K562 (cell line): ENCODE measurements around the gene DDAH2. TPM values are rescaled to one million over a fixed set of nuclear protein-coding genes. Genes with fewer than 3 reads are reported as not detected.

ENCODE experiments used
- ARHGAP35 ChIP-seq: fragments of 450-650 bp; IDR thresholded peaks from 2 replicates; pipeline ENCODE4 v1.6.1; 2018; ENCODE audit not compliant: partially characterized antibody
- CCNT2 ChIP-seq: IDR thresholded peaks from 2 replicates; pipeline ENCODE4 v1.6.1; 2011; ENCODE audit warnings: borderline replicate concordance, low read depth, mild to moderate bottlenecking, moderate library complexity, mixed read lengths, low read length; ENCODE audit not compliant: insufficient read length; ENCODE audit errors: extremely low read depth
- CREBBP ChIP-seq: IDR thresholded peaks from one replicate; pipeline ENCODE4 v1.6.1; 2012; ENCODE audit warnings: low read depth, mild to moderate bottlenecking, control low read depth, inconsistent platforms, low read length
- GABPB2 ChIP-seq: fragments of 250-450 bp; sonication (Bioruptor Pico); conservative IDR thresholded peaks from 2 replicates; pipeline ENCODE4 v1.5.1; 2021; ENCODE audit warnings: mild to moderate bottlenecking
- HDAC2 ChIP-seq: fragments of 450-650 bp; IDR thresholded peaks from 2 replicates; pipeline ENCODE4 v1.6.1; 2016; ENCODE audit warnings: mild to moderate bottlenecking
- HNRNPL ChIP-seq: fragments of 200-400 bp; formaldehyde crosslinking; IDR thresholded peaks from 2 replicates; pipeline ENCODE4 v1.6.1; 2017; ENCODE audit warnings: low read depth, mild to moderate bottlenecking, low read length
- MXI1 ChIP-seq: IDR thresholded peaks from 2 replicates; pipeline ENCODE4 v1.6.1; 2011; ENCODE audit warnings: low read depth, mild to moderate bottlenecking, improper control_type of control experiment, low read length
- NFE2 ChIP-seq: IDR thresholded peaks from 2 replicates; pipeline ENCODE4 v1.6.1; 2014; ENCODE audit warnings: antibody characterized with exemption, low read depth
- POLR2B ChIP-seq: fragments of 450-650 bp; IDR thresholded peaks from 2 replicates; pipeline ENCODE4 v1.6.1; 2018; ENCODE audit warnings: low read depth; ENCODE audit not compliant: partially characterized antibody
- THRAP3 ChIP-seq: fragments of 450-650 bp; IDR thresholded peaks from 2 replicates; pipeline ENCODE4 v1.6.1; 2016; ENCODE audit warnings: mild to moderate bottlenecking, inconsistent platforms, borderline replicate concordance
- ZFPM2 ChIP-seq: fragments of 250-450 bp; sonication (Bioruptor Pico); IDR thresholded peaks from 2 replicates; pipeline ENCODE4 v1.5.1; 2022; ENCODE audit warnings: mild to moderate bottlenecking
- ZNF165 ChIP-seq: fragments of 250-450 bp; sonication (Bioruptor Pico); IDR thresholded peaks from 2 replicates; pipeline ENCODE4 v1.4.0; 2020; ENCODE audit warnings: borderline replicate concordance
- ZNF785 ChIP-seq: fragments of 250-450 bp; sonication (Bioruptor Pico); IDR thresholded peaks from 2 replicates; pipeline ENCODE4 v1.4.0; 2020; ENCODE audit warnings: mild to moderate bottlenecking
- polyA plus RNA-seq, 8 experiments: library from polyadenylated mRNA; depleted of rRNA in 4 of 8; stranded (reverse) in 5 of 8; unstranded in 3 of 8; fragments of >200 nt; fragmentation: Nextera tagmentation in 2 of 8; fragmentation: Illumina TruSeq in 1 of 8; extraction: Ambion mirVana in 2 of 8; extraction: Trizol in 1 of 8; gene quantifications; 2 replicates each; pipeline versions ENCODE4 v1.2.1 to v1.2.3, GENCODE V29; 2011 to 2014; ENCODE audit warnings: inconsistent platforms in 1 of 8, missing spikeins in 1 of 8
- total RNA-seq, 7 experiments: library from RNA; depleted of rRNA in 6 of 7; stranded (reverse); fragments of >200 nt in 6 of 7; fragmentation: Illumina TruSeq in 2 of 7; extraction: Trizol in 2 of 7; gene quantifications; 2 replicates each; pipeline versions ENCODE4 v1.2.1 to v1.2.3, GENCODE V29; 2011 to 2021; ENCODE audit warnings: low replicate concordance in 1 of 7
- TF ChIP-seq, protein P1 (sequence below): fragments of 250-450 bp; sonication (Bioruptor Pico); IDR thresholded peaks from 2 replicates; pipeline ENCODE4 v1.8.0; 2022; ENCODE audit warnings: inconsistent platforms
- TF ChIP-seq, protein P2 (sequence below): sonication (generic); formaldehyde crosslinking; IDR thresholded peaks from 2 replicates; pipeline ENCODE4 v1.8.1; 2023; ENCODE audit warnings: mild to moderate bottlenecking, missing genetic modification reagents
- TF ChIP-seq, protein P3 (sequence below), 2 experiments: fragments of 450-650 bp in 1 of 2; IDR thresholded peaks; 2 replicates each; pipeline ENCODE4 v1.6.1; 2011 to 2017; ENCODE audit warnings: low read depth in 2 of 2, antibody characterized with exemption in 1 of 2, borderline replicate concordance in 1 of 2, low read length in 1 of 2, mild to moderate bottlenecking in 1 of 2, mixed read lengths in 1 of 2; ENCODE audit not compliant: control insufficient read depth in 1 of 2
- TF ChIP-seq, protein P4 (sequence below), 2 experiments: fragments of 200-800 bp in 1 of 2; sonication (Bioruptor generic) in 1 of 2; sonication (generic) in 1 of 2; formaldehyde crosslinking in 1 of 2; IDR thresholded peaks in 1 of 2; conservative IDR thresholded peaks in 1 of 2; 2 replicates each; pipeline versions ENCODE4 v1.5.0 to v1.6.1; 2016 to 2020; ENCODE audit warnings: missing compliant biosample characterization in 1 of 2, missing genetic modification characterization in 1 of 2, missing genetic modification reagents in 1 of 2

The DDAH2 gene
- total and polyA plus RNA-seq, 9 of the 15 experiments (the other 6 are each of a cell fraction or from before 2014, with no cell fraction given) = 1.8 to 45.4 (median 21.4) TPM

DNA sequence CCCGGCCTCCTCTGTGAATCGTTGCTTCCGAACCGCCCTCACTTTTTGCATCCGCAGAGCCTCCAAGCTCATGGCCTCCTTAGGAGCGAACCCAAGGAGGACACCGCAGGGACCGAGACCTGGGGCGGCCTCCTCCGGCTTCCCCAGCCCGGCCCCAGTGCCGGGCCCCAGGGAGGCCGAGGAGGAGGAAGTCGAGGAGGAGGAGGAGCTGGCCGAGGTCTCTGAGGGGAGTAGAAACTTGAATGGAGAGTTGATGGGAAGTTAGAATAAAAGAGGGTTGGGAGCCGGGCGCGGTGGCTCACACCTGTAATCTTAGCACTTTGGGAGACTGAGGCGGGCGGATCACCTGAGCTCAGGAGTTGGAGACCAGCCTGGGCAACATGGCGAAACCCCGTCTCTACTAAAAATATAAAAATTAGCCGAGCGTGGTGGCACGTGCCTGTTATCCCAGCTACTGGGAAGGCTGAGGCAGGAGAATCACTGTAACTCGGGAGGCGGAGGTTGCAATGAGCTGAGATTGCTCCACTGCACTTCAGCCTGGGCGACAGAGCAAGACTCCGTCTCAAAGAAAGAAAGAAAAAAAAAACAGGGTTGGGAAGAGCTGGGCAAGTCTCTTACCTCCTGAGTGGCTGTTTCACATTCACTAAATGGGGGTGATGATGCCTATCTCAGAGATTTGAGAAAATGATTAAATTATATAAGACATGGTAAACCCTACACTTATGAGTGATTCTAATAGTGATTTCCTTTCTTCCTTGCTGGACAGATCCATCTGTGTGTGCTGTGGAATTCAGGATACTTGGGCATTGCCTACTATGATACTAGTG, 11.5 kb upstream of the DDAH2 start (continued):
- TF ChIP-seq, protein P1, sequence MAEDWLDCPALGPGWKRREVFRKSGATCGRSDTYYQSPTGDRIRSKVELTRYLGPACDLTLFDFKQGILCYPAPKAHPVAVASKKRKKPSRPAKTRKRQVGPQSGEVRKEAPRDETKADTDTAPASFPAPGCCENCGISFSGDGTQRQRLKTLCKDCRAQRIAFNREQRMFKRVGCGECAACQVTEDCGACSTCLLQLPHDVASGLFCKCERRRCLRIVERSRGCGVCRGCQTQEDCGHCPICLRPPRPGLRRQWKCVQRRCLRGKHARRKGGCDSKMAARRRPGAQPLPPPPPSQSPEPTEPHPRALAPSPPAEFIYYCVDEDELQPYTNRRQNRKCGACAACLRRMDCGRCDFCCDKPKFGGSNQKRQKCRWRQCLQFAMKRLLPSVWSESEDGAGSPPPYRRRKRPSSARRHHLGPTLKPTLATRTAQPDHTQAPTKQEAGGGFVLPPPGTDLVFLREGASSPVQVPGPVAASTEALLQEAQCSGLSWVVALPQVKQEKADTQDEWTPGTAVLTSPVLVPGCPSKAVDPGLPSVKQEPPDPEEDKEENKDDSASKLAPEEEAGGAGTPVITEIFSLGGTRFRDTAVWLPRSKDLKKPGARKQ = no peak
- TF ChIP-seq NFE2 (no peak), MXI1 (no peak), ZFPM2 (no peak), CREBBP (no peak), ARHGAP35 (no peak), HNRNPL (no peak), HDAC2 (peak; percentile 21; the same call in 1 of the 2 replicates), ZNF785 (no peak), GABPB2 (CRISPR knock-in tag) (no peak), POLR2B (no peak), THRAP3 (no peak), ZNF165 (CRISPR knock-in tag) (no peak), CCNT2 (no peak)
- TF ChIP-seq, protein P2, sequence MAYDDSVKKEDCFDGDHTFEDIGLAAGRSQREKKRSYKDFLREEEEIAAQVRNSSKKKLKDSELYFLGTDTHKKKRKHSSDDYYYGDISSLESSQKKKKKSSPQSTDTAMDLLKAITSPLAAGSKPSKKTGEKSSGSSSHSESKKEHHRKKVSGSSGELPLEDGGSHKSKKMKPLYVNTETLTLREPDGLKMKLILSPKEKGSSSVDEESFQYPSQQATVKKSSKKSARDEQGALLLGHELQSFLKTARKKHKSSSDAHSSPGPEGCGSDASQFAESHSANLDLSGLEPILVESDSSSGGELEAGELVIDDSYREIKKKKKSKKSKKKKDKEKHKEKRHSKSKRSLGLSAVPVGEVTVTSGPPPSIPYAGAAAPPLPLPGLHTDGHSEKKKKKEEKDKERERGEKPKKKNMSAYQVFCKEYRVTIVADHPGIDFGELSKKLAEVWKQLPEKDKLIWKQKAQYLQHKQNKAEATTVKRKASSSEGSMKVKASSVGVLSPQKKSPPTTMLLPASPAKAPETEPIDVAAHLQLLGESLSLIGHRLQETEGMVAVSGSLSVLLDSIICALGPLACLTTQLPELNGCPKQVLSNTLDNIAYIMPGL (CRISPR knock-in tag) = no peak; the same call in 1 of the 2 replicates
- TF ChIP-seq, protein P3, sequence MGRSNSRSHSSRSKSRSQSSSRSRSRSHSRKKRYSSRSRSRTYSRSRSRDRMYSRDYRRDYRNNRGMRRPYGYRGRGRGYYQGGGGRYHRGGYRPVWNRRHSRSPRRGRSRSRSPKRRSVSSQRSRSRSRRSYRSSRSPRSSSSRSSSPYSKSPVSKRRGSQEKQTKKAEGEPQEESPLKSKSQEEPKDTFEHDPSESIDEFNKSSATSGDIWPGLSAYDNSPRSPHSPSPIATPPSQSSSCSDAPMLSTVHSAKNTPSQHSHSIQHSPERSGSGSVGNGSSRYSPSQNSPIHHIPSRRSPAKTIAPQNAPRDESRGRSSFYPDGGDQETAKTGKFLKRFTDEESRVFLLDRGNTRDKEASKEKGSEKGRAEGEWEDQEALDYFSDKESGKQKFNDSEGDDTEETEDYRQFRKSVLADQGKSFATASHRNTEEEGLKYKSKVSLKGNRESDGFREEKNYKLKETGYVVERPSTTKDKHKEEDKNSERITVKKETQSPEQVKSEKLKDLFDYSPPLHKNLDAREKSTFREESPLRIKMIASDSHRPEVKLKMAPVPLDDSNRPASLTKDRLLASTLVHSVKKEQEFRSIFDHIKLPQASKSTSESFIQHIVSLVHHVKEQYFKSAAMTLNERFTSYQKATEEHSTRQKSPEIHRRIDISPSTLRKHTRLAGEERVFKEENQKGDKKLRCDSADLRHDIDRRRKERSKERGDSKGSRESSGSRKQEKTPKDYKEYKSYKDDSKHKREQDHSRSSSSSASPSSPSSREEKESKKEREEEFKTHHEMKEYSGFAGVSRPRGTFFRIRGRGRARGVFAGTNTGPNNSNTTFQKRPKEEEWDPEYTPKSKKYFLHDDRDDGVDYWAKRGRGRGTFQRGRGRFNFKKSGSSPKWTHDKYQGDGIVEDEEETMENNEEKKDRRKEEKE (IDR thresholded peaks at IDR 0.05; ENCODE audit: borderline replicate concordance in 1 of 2, control insufficient read depth in 1 of 2, low read depth in 2 of 2, low read length in 1 of 2) = no peak; a peak in 1 of 4 replicates
- TF ChIP-seq, protein P4, sequence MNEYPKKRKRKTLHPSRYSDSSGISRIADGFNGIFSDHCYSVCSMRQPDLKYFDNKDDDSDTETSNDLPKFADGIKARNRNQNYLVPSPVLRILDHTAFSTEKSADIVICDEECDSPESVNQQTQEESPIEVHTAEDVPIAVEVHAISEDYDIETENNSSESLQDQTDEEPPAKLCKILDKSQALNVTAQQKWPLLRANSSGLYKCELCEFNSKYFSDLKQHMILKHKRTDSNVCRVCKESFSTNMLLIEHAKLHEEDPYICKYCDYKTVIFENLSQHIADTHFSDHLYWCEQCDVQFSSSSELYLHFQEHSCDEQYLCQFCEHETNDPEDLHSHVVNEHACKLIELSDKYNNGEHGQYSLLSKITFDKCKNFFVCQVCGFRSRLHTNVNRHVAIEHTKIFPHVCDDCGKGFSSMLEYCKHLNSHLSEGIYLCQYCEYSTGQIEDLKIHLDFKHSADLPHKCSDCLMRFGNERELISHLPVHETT (CRISPR knock-in tag; conservative IDR thresholded peaks at IDR 0.05 in 1 of 2, IDR thresholded peaks at IDR 0.05 in 1 of 2) = no peak
